ENCODE results near the gene TUT7.
"Not testable (repeated sequence)": the region's sequence is repeated elsewhere in the genome, so short reads cannot be mapped to it uniquely, and the experiment has no call there.

The TUT7 gene

GRCh38 chr9:86324308-86324707 is 29.9 kb downstream of the TUT7 start:
- H3K36me3 ChIP-seq (ENCODE audit: insufficient read depth, low read length): peaks cover 69% of the 10 kb centered on the region
- H3K9ac ChIP-seq (ENCODE audit: low read length): no peak overlapping the region
- no peaks in the 10 kb centered on the region for H3K9me3 ChIP-seq (ENCODE audit: low read length)
- no peaks in the 10 kb centered on the region for H3K4me1 ChIP-seq (ENCODE audit: insufficient read depth, low read length)
- no peak overlapping the region for H3K27ac ChIP-seq (ENCODE audit: low read depth, low read length)
- H3K27me3 ChIP-seq (ENCODE audit: control insufficient read depth in 1 of 2, insufficient read depth in 2 of 2, low read length in 2 of 2): no peaks in the 10 kb centered on the region
- H3K4me3 ChIP-seq (ENCODE audit: low read depth in 1 of 2, low read length in 2 of 2): no peak overlapping the region

- Histone ChIP-seq H3K27ac (ENCODE audit: low read depth, low read length) (no peak overlapping the region), H3K27me3 (ENCODE audit: control insufficient read depth in 1 of 2, insufficient read depth in 2 of 2, low read length in 2 of 2) (no peaks in the 10 kb centered on the region), H3K4me1 (ENCODE audit: insufficient read depth, low read length) (no peaks in the 10 kb centered on the region), H3K36me3 (ENCODE audit: insufficient read depth, low read length) (peaks cover 75% of the 10 kb centered on the region), H3K9me3 (ENCODE audit: low read length) (no peaks in the 10 kb centered on the region), H3K9ac (ENCODE audit: low read length) (no peak overlapping the region), H3K4me3 (ENCODE audit: low read depth in 1 of 2, low read length in 2 of 2) (no peak overlapping the region)
These were observed 31.1 kb downstream of the TUT7 start for GRCh38 chr9:86322973-86323644.

GRCh38 chr9:86321373-86321772 is 32.8 kb downstream of the TUT7 start:
- H3K4me1 ChIP-seq (ENCODE audit: insufficient read depth, low read length): no peaks in the 10 kb centered on the region
- H3K27ac ChIP-seq (ENCODE audit: low read depth, low read length): no peak overlapping the region
- no peak overlapping the region for H3K9ac ChIP-seq (ENCODE audit: low read length)
- H3K9me3 ChIP-seq (ENCODE audit: low read length): no peaks in the 10 kb centered on the region
- H3K4me3 ChIP-seq (ENCODE audit: low read depth in 1 of 2, low read length in 2 of 2): no peak overlapping the region
- H3K27me3 ChIP-seq (ENCODE audit: control insufficient read depth in 1 of 2, insufficient read depth in 2 of 2, low read length in 2 of 2): no peaks in the 10 kb centered on the region
- H3K36me3 ChIP-seq (ENCODE audit: insufficient read depth, low read length): peaks cover 72% of the 10 kb centered on the region

GRCh38 chr9:86318187-86318586 is 36.0 kb downstream of the TUT7 start:
- no peak overlapping the region for H3K4me3 ChIP-seq (ENCODE audit: low read depth in 1 of 2, low read length in 2 of 2)
- no peaks in the 10 kb centered on the region for H3K27me3 ChIP-seq (ENCODE audit: control insufficient read depth in 1 of 2, insufficient read depth in 2 of 2, low read length in 2 of 2)
- no peak overlapping the region for H3K9ac ChIP-seq (ENCODE audit: low read length)
- no peaks in the 10 kb centered on the region for H3K4me1 ChIP-seq (ENCODE audit: insufficient read depth, low read length)
- no peaks in the 10 kb centered on the region for H3K9me3 ChIP-seq (ENCODE audit: low read length)
- peaks cover 65% of the 10 kb centered on the region for H3K36me3 ChIP-seq (ENCODE audit: insufficient read depth, low read length)
- no peak overlapping the region for H3K27ac ChIP-seq (ENCODE audit: low read depth, low read length)

- no peaks in the 10 kb centered on the region for H3K27me3 ChIP-seq (ENCODE audit: control insufficient read depth in 1 of 2, insufficient read depth in 2 of 2, low read length in 2 of 2)
- no peaks in the 10 kb centered on the region for H3K9me3 ChIP-seq (ENCODE audit: low read length)
- H3K27ac ChIP-seq (ENCODE audit: low read depth, low read length): no peak overlapping the region
- H3K9ac ChIP-seq (ENCODE audit: low read length): no peak overlapping the region
- no peak overlapping the region for H3K4me3 ChIP-seq (ENCODE audit: low read depth in 1 of 2, low read length in 2 of 2)
- no peaks in the 10 kb centered on the region for H3K4me1 ChIP-seq (ENCODE audit: insufficient read depth, low read length)
- H3K36me3 ChIP-seq (ENCODE audit: insufficient read depth, low read length): peaks cover 58% of the 10 kb centered on the region
These were observed 39.1 kb downstream of the TUT7 start for GRCh38 chr9:86315078-86315477.

GRCh38 chr9:86312959-86313358 is 41.3 kb downstream of the TUT7 start:
- not testable (repeated sequence) for H3K9ac ChIP-seq (ENCODE audit: low read length); H3K4me3 ChIP-seq (ENCODE audit: low read depth in 1 of 2, low read length in 2 of 2); H3K4me1 ChIP-seq (ENCODE audit: insufficient read depth, low read length); H3K9me3 ChIP-seq (ENCODE audit: low read length); H3K27ac ChIP-seq (ENCODE audit: low read depth, low read length); H3K27me3 ChIP-seq (ENCODE audit: control insufficient read depth in 1 of 2, insufficient read depth in 2 of 2, low read length in 2 of 2)
- H3K36me3 ChIP-seq (ENCODE audit: insufficient read depth, low read length): peaks cover 58% of the 10 kb centered on the region

- H3K4me3 ChIP-seq (ENCODE audit: low read depth in 1 of 2, low read length in 2 of 2): no peak overlapping the region
- peaks cover 47% of the 10 kb centered on the region for H3K36me3 ChIP-seq (ENCODE audit: insufficient read depth, low read length)
- no peaks in the 10 kb centered on the region for H3K9me3 ChIP-seq (ENCODE audit: low read length)
- H3K9ac ChIP-seq (ENCODE audit: low read length): no peak overlapping the region
- H3K4me1 ChIP-seq (ENCODE audit: insufficient read depth, low read length): no peaks in the 10 kb centered on the region
- H3K27ac ChIP-seq (ENCODE audit: low read depth, low read length): no peak overlapping the region
- H3K27me3 ChIP-seq (ENCODE audit: control insufficient read depth in 1 of 2, insufficient read depth in 2 of 2, low read length in 2 of 2): no peaks in the 10 kb centered on the region
These were observed 45.5 kb downstream of the TUT7 start for GRCh38 chr9:86308687-86309086.

- H3K27me3 ChIP-seq (ENCODE audit: control insufficient read depth in 1 of 2, insufficient read depth in 2 of 2, low read length in 2 of 2): no peaks in the 10 kb centered on the region
- no peaks in the 10 kb centered on the region for H3K9me3 ChIP-seq (ENCODE audit: low read length)
- H3K4me3 ChIP-seq (ENCODE audit: low read depth in 1 of 2, low read length in 2 of 2): no peak overlapping the region
- no peaks in the 10 kb centered on the region for H3K4me1 ChIP-seq (ENCODE audit: insufficient read depth, low read length)
- H3K36me3 ChIP-seq (ENCODE audit: insufficient read depth, low read length): peaks cover 53% of the 10 kb centered on the region
- H3K9ac ChIP-seq (ENCODE audit: low read length): no peak overlapping the region
- no peak overlapping the region for H3K27ac ChIP-seq (ENCODE audit: low read depth, low read length)
These were observed 49.9 kb downstream of the TUT7 start for GRCh38 chr9:86304236-86304730.

- H3K36me3 ChIP-seq (ENCODE audit: insufficient read depth, low read length): peaks cover 59% of the 10 kb centered on the region
These were observed 50.8 kb downstream of the TUT7 start for GRCh38 chr9:86303316-86303975.

GRCh38 chr9:86301686-86302085 is 52.5 kb downstream of the TUT7 start:
- Histone ChIP-seq H3K4me3 (ENCODE audit: low read depth in 1 of 2, low read length in 2 of 2) (no peak overlapping the region), H3K36me3 (ENCODE audit: insufficient read depth, low read length) (peaks cover 64% of the 10 kb centered on the region), H3K4me1 (ENCODE audit: insufficient read depth, low read length) (no peaks in the 10 kb centered on the region), H3K9ac (ENCODE audit: low read length) (no peak overlapping the region), H3K27ac (ENCODE audit: low read depth, low read length) (no peak overlapping the region), H3K9me3 (ENCODE audit: low read length) (no peaks in the 10 kb centered on the region), H3K27me3 (ENCODE audit: control insufficient read depth in 1 of 2, insufficient read depth in 2 of 2, low read length in 2 of 2) (no peaks in the 10 kb centered on the region)

More at GRCh38 chr9:86303316-86303975, 50.8 kb downstream of the TUT7 start:
- Histone ChIP-seq H3K9ac (ENCODE audit: low read length) (no peak overlapping the region), H3K27ac (ENCODE audit: low read depth, low read length) (no peak overlapping the region), H3K9me3 (ENCODE audit: low read length) (no peaks in the 10 kb centered on the region), H3K4me3 (ENCODE audit: low read depth in 1 of 2, low read length in 2 of 2) (no peak overlapping the region), H3K27me3 (ENCODE audit: control insufficient read depth in 1 of 2, insufficient read depth in 2 of 2, low read length in 2 of 2) (no peaks in the 10 kb centered on the region), H3K4me1 (ENCODE audit: insufficient read depth, low read length) (no peaks in the 10 kb centered on the region)

GRCh38 chr9:86300701-86301100 is 53.5 kb downstream of the TUT7 start:
- Histone ChIP-seq H3K9me3 (ENCODE audit: low read length) (no peaks in the 10 kb centered on the region), H3K27me3 (ENCODE audit: control insufficient read depth in 1 of 2, insufficient read depth in 2 of 2, low read length in 2 of 2) (no peaks in the 10 kb centered on the region), H3K27ac (ENCODE audit: low read depth, low read length) (no peak overlapping the region), H3K9ac (ENCODE audit: low read length) (no peak overlapping the region), H3K36me3 (ENCODE audit: insufficient read depth, low read length) (peaks cover 57% of the 10 kb centered on the region), H3K4me3 (ENCODE audit: low read depth in 1 of 2, low read length in 2 of 2) (no peak overlapping the region), H3K4me1 (ENCODE audit: insufficient read depth, low read length) (no peaks in the 10 kb centered on the region)

- H3K27ac ChIP-seq (ENCODE audit: low read depth, low read length): no peak overlapping the region
- peaks cover 49% of the 10 kb centered on the region for H3K36me3 ChIP-seq (ENCODE audit: insufficient read depth, low read length)
- no peak overlapping the region for H3K4me3 ChIP-seq (ENCODE audit: low read depth in 1 of 2, low read length in 2 of 2)
- no peak overlapping the region for H3K9ac ChIP-seq (ENCODE audit: low read length)
- no peaks in the 10 kb centered on the region for H3K27me3 ChIP-seq (ENCODE audit: control insufficient read depth in 1 of 2, insufficient read depth in 2 of 2, low read length in 2 of 2)
- H3K9me3 ChIP-seq (ENCODE audit: low read length): no peaks in the 10 kb centered on the region
- no peaks in the 10 kb centered on the region for H3K4me1 ChIP-seq (ENCODE audit: insufficient read depth, low read length)
These were observed 55.3 kb downstream of the TUT7 start for GRCh38 chr9:86298873-86299272.

Data from muscle layer of colon (tissue), 2 donors.